H54 (cell line): Measurements from ENCODE around the gene FAF1.
"Not testable (repeated sequence)": the region's sequence is repeated elsewhere in the genome, so short reads cannot be mapped to it uniquely, and the experiment has no call there.

Experiments
- DNase-seq: peaks from one replicate; pipeline ENCODE4 v3.0.0; 2011; ENCODE audit warnings: low spot score, mixed read lengths; ENCODE audit not compliant: insufficient read length
- FAIRE-seq: peaks from 3 replicates; lab custom pipeline; 2011; peaks lifted over from hg19 to GRCh38; lab: Jason Lieb, UNC
- POLR2A ChIP-seq: IDR thresholded peaks from 2 replicates; pipeline ENCODE4 v1.6.1; 2011; ENCODE audit warnings: low read depth, mild to moderate bottlenecking, low read length

The FAF1 gene

GRCh38 chr1:50812346-50812745 is 147.7 kb downstream of the FAF1 start:
- TF ChIP-seq POLR2A = no peak
- no peak for FAIRE-seq
- no peak for DNase-seq

- FAIRE-seq (no peak), DNase-seq (no peak)
- no peak for TF ChIP-seq POLR2A
Observed at GRCh38 chr1:50808296-50808695, 151.8 kb downstream of the FAF1 start.

- TF ChIP-seq POLR2A = no peak
- no peak for DNase-seq
- no peak for FAIRE-seq
Observed at GRCh38 chr1:50796272-50796671, 163.8 kb downstream of the FAF1 start.

GRCh38 chr1:50793521-50793920 is 166.5 kb downstream of the FAF1 start:
- no peak for TF ChIP-seq POLR2A
- DNase-seq (no peak), FAIRE-seq (peak; percentile 60)

GRCh38 chr1:50787266-50787665 is 172.8 kb downstream of the FAF1 start:
- DNase-seq (no peak), FAIRE-seq (peak; percentile 11)
- TF ChIP-seq POLR2A = no peak

- DNase-seq = no peak
- FAIRE-seq = peak; percentile 55
- no peak for TF ChIP-seq POLR2A
Observed at GRCh38 chr1:50783286-50783685, 176.8 kb downstream of the FAF1 start.

GRCh38 chr1:50780797-50781196 is 179.3 kb downstream of the FAF1 start:
- no peak for DNase-seq
- TF ChIP-seq POLR2A = no peak
- FAIRE-seq = no peak

GRCh38 chr1:50779801-50780200 is 180.3 kb downstream of the FAF1 start:
- TF ChIP-seq POLR2A = no peak
- FAIRE-seq (peak; percentile 69), DNase-seq (no peak)

GRCh38 chr1:50775740-50776139 is 184.3 kb downstream of the FAF1 start:
- no peak for FAIRE-seq
- DNase-seq = no peak
- TF ChIP-seq POLR2A = no peak

- FAIRE-seq = peak; percentile 84
Observed at GRCh38 chr1:50774759-50775351, 185.2 kb downstream of the FAF1 start.

GRCh38 chr1:50766688-50767087 is 193.4 kb downstream of the FAF1 start:
- no peak for FAIRE-seq
- no peak for DNase-seq
- no peak for TF ChIP-seq POLR2A

More at GRCh38 chr1:50774759-50775351, 185.2 kb downstream of the FAF1 start:
- peak; percentile 1 for DNase-seq
- TF ChIP-seq POLR2A = no peak

GRCh38 chr1:50756543-50756942 is 203.5 kb downstream of the FAF1 start:
- DNase-seq, FAIRE-seq: not testable (repeated sequence)

GRCh38 chr1:50754764-50755163 is 205.3 kb downstream of the FAF1 start:
- FAIRE-seq = not testable (repeated sequence)

GRCh38 chr1:50750021-50750619 is 209.9 kb downstream of the FAF1 start:
- FAIRE-seq = peak; percentile 85
- peak; percentile 6 for DNase-seq
- TF ChIP-seq POLR2A = no peak

More at GRCh38 chr1:50754764-50755163, 205.3 kb downstream of the FAF1 start:
- not testable (repeated sequence) for DNase-seq

- FAIRE-seq (no peak), DNase-seq (no peak)
- TF ChIP-seq POLR2A = no peak
Observed at GRCh38 chr1:50747394-50747793, 212.7 kb downstream of the FAF1 start.
